WI38 (cell line): Measurements from ENCODE around the gene UBL7.

Experiments
- H3K4me3 ChIP-seq: 2 replicates; pipeline ENCODE4 v1.5.1; 2011; ENCODE audit warnings: low read depth, mild to moderate bottlenecking, control low read depth, low read length
- TF ChIP-seq, protein P1 (sequence below): IDR thresholded peaks from 2 replicates; pipeline ENCODE4 v1.5.1; 2012; ENCODE audit warnings: low read depth, mild to moderate bottlenecking, control low read depth, low read length

UBL7 gene

DNA sequence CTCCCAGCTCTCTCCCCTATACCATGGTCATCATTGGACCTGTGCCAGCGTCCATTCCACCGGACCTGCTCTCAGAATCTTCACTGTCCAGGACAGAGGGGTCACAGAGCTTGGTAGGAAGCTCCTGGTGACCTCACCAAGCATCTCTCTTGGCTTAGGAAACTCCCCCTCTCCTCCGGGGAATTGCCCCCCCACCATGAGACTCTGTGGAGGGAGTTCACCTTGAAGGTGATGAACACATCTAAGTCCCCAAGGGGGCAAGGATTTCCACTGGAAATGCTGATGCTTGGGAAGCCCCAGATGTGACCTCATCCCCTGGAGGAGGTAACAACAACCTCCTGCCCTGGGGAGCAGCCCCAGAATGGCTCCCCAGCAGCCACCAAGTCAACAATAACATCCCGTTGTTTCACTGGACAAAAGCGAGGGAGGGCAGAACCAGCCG, 30.4 kb downstream of the UBL7 start:
- H3K4me3 ChIP-seq: no peak overlapping the region
- TF ChIP-seq, protein P1, sequence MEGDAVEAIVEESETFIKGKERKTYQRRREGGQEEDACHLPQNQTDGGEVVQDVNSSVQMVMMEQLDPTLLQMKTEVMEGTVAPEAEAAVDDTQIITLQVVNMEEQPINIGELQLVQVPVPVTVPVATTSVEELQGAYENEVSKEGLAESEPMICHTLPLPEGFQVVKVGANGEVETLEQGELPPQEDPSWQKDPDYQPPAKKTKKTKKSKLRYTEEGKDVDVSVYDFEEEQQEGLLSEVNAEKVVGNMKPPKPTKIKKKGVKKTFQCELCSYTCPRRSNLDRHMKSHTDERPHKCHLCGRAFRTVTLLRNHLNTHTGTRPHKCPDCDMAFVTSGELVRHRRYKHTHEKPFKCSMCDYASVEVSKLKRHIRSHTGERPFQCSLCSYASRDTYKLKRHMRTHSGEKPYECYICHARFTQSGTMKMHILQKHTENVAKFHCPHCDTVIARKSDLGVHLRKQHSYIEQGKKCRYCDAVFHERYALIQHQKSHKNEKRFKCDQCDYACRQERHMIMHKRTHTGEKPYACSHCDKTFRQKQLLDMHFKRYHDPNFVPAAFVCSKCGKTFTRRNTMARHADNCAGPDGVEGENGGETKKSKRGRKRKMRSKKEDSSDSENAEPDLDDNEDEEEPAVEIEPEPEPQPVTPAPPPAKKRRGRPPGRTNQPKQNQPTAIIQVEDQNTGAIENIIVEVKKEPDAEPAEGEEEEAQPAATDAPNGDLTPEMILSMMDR: no peak

DNA sequence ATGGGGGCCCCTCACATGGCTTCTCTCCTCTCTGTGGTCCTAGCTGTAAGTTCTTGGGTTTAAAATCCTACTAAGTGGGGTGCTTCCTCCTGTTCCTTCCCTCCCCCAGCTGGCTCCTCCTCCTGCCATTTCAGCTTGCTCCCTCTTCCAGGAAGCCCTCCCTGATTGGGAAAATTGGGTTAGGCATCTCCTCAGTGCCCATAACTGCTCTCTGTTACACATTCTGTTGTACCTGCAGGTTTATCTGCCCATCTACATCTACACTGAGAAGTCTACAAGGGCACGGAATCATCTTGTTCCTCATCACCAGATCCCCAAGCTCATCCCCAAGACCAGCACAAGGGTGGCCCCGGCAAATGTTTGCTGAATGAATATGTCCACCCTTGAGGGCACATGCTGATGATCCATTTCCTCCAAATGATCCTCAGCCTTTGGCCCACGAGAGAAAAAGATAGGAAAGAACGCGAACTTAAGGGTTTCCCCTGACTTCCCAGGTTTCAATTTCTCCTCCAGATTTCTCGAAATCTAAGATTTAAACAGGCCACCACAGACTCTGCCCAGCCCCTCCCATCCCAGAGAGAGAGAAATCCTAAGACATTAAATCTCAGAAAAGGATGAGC, 31.1 kb downstream of the UBL7 start:
- TF ChIP-seq, protein P1: no peak
- H3K4me3 ChIP-seq: no peak overlapping the region

DNA sequence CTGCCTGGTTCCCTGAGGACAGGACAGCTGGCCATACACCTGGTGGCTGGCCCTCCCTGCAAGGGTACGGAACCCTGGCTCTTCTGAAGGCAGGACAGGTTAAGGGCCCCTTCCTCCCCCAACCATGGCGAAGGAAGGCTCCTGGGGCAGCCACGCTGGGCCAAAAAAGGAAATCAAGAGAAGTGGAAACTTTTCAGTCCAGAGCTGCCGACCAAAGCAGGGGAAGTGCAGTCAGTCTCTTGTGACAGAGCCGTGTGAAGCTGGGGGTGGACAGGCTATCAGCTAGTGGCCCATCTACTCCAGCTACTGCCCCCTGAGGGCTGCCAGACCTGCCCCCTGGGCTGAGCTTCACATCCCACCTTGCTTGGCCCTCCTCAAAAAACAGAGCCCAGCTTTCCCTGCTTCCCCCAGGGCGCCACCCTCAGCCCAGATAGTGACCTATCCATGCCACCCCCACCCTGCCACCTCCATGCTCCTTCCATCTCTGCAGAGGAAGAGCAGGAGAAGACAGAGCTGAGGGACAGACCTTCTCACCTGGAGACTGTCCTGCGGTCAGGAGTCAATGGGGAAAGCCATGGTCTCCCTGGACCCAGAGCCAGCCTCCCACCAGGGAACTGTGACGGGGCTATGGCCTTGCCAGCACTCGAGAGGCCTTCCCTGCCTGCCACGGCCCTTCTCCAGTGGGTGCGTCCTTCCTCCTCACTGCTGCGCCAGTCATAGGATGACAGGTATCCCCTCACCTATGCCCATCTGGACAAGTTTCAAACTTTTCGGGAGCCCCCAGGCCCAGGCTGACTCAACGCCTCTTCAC, 31.8 kb downstream of the UBL7 start:
- H3K4me3 ChIP-seq: no peak overlapping the region
- TF ChIP-seq, protein P1: no peak

DNA sequence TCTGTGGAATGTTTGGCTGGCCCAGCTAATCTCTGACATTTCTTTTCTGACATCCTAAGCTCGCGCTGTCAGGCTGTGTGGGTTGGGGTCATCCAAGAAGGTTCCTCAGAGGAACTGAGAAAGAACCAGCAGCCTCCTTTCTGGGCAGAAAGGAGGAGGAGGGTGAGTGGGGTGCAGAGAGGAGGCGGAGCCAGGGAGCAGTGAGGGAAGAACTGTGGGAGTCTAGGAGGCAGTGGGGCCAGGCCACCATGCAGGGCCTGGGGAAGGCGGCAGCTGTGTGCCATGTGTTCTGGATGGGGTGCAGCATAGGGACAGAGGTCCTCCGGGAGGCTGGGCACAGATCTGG, 32.5 kb downstream of the UBL7 start:
- TF ChIP-seq, protein P1: no peak
- H3K4me3 ChIP-seq: no peak overlapping the region

DNA sequence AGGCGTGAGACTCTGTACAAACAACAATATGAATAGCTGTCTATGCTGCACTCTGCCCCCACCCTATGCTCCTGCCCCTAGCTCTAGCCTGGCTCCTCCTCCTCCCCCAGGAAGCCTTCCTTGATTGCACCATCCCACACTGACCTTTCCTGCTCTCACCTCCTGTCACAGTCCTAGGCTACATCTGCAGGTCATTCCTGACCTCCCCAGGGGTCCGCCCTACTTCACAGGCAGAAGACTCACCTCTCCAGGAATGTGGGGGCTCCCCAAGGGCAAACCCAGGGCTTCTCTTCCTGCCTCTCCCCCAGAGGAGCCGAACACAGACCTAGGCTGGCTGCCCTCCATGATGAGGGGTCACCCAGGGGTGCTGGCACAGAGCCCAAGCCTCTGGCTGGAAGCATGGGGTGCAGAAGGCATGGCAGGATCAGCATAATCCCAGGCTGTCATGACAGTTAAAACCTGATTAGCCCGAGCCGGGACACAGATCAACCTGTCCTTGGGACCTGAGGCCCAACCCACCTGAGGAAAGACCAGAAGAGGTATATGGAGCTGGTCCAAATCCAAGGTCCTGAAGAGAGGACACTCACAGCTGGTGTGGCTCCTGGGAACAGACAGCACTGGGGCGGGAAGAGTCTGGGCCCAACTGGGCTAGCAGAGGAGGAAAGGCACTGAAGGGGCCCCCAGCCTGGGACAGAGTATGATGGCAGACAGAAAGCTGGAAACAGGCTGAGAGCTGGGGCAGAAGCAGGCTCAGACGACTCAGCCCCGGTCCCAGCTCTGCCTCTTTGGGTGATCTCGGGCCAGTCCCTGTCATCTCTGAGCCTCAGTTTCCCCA, 33.1 kb downstream of the UBL7 start:
- TF ChIP-seq, protein P1: no peak
- no peak overlapping the region for H3K4me3 ChIP-seq

DNA sequence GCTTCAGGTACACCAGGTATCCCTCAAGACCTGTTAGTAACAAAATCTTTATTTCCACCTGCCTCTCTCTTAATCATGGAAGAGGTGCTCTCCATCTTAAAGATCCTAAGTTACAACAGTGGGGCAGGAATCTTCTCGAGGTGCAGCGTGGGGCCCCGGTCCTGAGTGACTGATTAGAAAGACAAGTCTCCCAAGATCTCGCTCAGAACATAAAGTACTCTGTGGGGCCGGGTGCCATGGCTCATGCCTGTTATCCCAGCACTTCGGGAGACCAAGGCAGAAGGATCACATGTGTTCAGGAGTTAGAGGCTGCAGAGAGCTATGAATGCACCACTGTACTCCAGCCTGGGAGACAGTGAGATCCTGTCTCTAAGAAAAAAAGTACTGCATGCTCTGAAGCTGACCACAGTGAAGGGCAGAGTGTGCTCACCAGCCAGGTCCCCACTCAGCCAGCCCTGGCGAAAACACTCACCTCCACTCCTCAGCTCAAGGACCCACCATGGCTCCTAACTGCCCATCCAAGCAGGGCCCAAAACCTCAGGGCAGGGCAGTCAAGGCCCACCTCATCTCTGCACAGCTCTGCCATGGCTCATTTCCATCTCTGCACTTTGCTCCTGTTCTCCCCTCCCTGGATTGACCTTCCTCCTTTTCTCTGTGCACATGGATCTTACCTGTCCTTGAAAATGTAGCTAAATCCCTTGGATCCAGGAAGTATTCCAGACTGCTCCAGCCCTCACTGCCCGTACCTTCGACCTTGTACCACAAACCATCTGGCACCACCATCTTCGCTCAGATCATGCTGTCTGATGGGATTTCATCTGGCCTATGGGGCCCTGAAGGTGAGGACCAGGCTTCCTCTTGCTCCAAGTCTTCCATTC, 34.3 kb downstream of the UBL7 start:
- no peak overlapping the region for H3K4me3 ChIP-seq
- TF ChIP-seq, protein P1: no peak
